GM12878 (cell line): ENCODE data around the gene BCAP29. TPM values are rescaled to one million over a fixed set of nuclear protein-coding genes. Genes with fewer than 3 reads are reported as not detected.
"Not testable (repeated sequence)": the region's sequence is repeated elsewhere in the genome, so short reads cannot be mapped to it uniquely, and the experiment has no call there.

ENCODE experiments used
- ATAC-seq: fragments of 200-7000 bp; cut with Tn5 transposase; 3 replicates; pipeline ENCODE4 v1.9.1; 2020; ENCODE audit warnings: mild to moderate bottlenecking, moderate library complexity
- BruUV-seq: library from RNA; stranded (reverse); fragments of 400-500 nt; replicated peaks from 2 replicates; lab custom pipeline; 2021; lab: Mats Ljungman, UMichigan
- CTCF ChIA-PET: fragments of 300-600 bp; sonication (Branson Sonifier 250); formaldehyde crosslinking; extraction: SDS; loops from one replicate; lab custom pipeline; 2021; ENCODE audit warnings: inconsistent platforms; lab: Yijun Ruan, JAX
- POLR2A ChIA-PET: fragments of 350-600 bp; formaldehyde crosslinking; extraction: SDS; loops from one replicate; lab custom pipeline; 2021; ENCODE audit warnings: inconsistent platforms; lab: Charles Lee
- RAD21 ChIA-PET: fragments of 300-600 bp; sonication (Branson Sonifier 250); formaldehyde crosslinking; loops from one replicate; lab custom pipeline; 2023; ENCODE audit warnings: antibody characterized with exemption; ENCODE audit not compliant: unreplicated experiment; lab: Charles Lee
- SMC1A ChIA-PET: fragments of 300-600 bp; sonication (Branson Sonifier 250); formaldehyde crosslinking; loops from one replicate; lab custom pipeline; 2023; ENCODE audit not compliant: unreplicated experiment, uncharacterized antibody; lab: Charles Lee
- DNase-seq: peaks from one replicate; pipeline ENCODE4 v3.0.0-alpha.2; 2011; ENCODE audit warnings: low read depth, low spot score
- FAIRE-seq: peaks from 3 replicates; lab custom pipeline; 2011; peaks lifted over from hg19 to GRCh38; lab: Jason Lieb, UNC
- H2AFZ ChIP-seq: 2 replicates; pipeline ENCODE4 v1.6.0; 2011; ENCODE audit warnings: low read depth, low read length, control low read depth; ENCODE audit not compliant: control insufficient read depth
- H3K27ac ChIP-seq: 2 replicates; pipeline ENCODE4 v1.5.1; 2011; ENCODE audit warnings: control low read depth; ENCODE audit not compliant: control insufficient read depth, insufficient read depth
- H3K27me3 ChIP-seq, 2 experiments: replicated peaks in 1 of 2; 2 replicates each; pipeline versions ENCODE4 v1.6.0 to v1.6.1; 2011; ENCODE audit warnings: low read length in 1 of 2; ENCODE audit not compliant: control insufficient read depth in 2 of 2, insufficient read depth in 2 of 2
- H3K36me3 ChIP-seq, 2 experiments: 2 replicates each; pipeline ENCODE4 v1.5.1; 2011; ENCODE audit warnings: low read length in 1 of 2; ENCODE audit not compliant: control insufficient read depth in 2 of 2, insufficient read depth in 2 of 2
- H3K4me1 ChIP-seq: 2 replicates; pipeline ENCODE4 v1.6.1; 2011; ENCODE audit warnings: mild to moderate bottlenecking, low read length, moderate library complexity, mixed read lengths; ENCODE audit not compliant: control insufficient read depth, insufficient read depth
- H3K4me2 ChIP-seq: 2 replicates; pipeline ENCODE4 v1.6.0; 2011; ENCODE audit warnings: control low read depth; ENCODE audit not compliant: control insufficient read depth, insufficient read depth
- H3K4me3 ChIP-seq: fragments of 200-600 bp; sonication (generic); 2 replicates; pipeline ENCODE4 v1.5.1; 2016
- H3K79me2 ChIP-seq: 2 replicates; pipeline ENCODE4 v1.6.0; 2011; ENCODE audit warnings: low read length; ENCODE audit not compliant: control insufficient read depth, insufficient read depth
- H3K9ac ChIP-seq: 2 replicates; pipeline ENCODE4 v1.8.0; 2011; ENCODE audit warnings: low read length, control low read depth, mixed read lengths; ENCODE audit not compliant: control insufficient read depth, insufficient read depth
- H3K9me3 ChIP-seq: replicated peaks from 3 replicates; pipeline ENCODE4 v1.5.1; 2011; ENCODE audit warnings: mild to moderate bottlenecking, low read length; ENCODE audit not compliant: control insufficient read depth, insufficient read depth
- H4K20me1 ChIP-seq: 2 replicates; pipeline ENCODE4 v1.6.0; 2011; ENCODE audit not compliant: control insufficient read depth, insufficient read depth
- CEBPB ChIP-seq, 2 experiments: fragments of 150-350 bp in 1 of 2; IDR thresholded peaks; 2 replicates each; pipeline ENCODE4 v1.6.1; 2012 to 2014; ENCODE audit warnings: low read depth in 2 of 2, low read length in 2 of 2, borderline replicate concordance in 1 of 2, inconsistent platforms in 1 of 2
- CHD2 ChIP-seq: IDR thresholded peaks from 2 replicates; pipeline ENCODE4 v1.6.1; 2011; ENCODE audit warnings: low read depth, low read length, improper control_type of control experiment, borderline replicate concordance
- ELK1 ChIP-seq: IDR thresholded peaks from 2 replicates; pipeline ENCODE4 v1.6.1; 2012; ENCODE audit warnings: low read depth, low read length, improper control_type of control experiment
- GATAD2B ChIP-seq: fragments of 450-650 bp; conservative IDR thresholded peaks from 2 replicates; pipeline ENCODE4 v1.6.1; 2017; ENCODE audit warnings: low read depth, mild to moderate bottlenecking, moderate library complexity
- KLF5 ChIP-seq: fragments of 450-650 bp; IDR thresholded peaks from 2 replicates; pipeline ENCODE4 v1.6.1; 2014; ENCODE audit warnings: mild to moderate bottlenecking; ENCODE audit not compliant: partially characterized antibody
- LARP7 ChIP-seq: fragments of 450-650 bp; IDR thresholded peaks from 2 replicates; pipeline ENCODE4 v1.6.1; 2017; ENCODE audit warnings: mild to moderate bottlenecking
- PML ChIP-seq: IDR thresholded peaks from 2 replicates; pipeline ENCODE4 v1.6.1; 2012; ENCODE audit warnings: low read length, inconsistent platforms
- POLR2A ChIP-seq: IDR thresholded peaks from 2 replicates; pipeline ENCODE4 v1.6.1; 2011; ENCODE audit warnings: low read depth, mild to moderate bottlenecking, low read length
- SRF ChIP-seq, 2 experiments: IDR thresholded peaks; 2 replicates each; pipeline ENCODE4 v1.6.1; 2011; ENCODE audit warnings: low read depth in 2 of 2, low read length in 2 of 2, mild to moderate bottlenecking in 1 of 2, moderate library complexity in 1 of 2
- STAT3 ChIP-seq: IDR thresholded peaks from 2 replicates; pipeline ENCODE4 v1.6.1; 2011; ENCODE audit warnings: low read depth, low read length, improper control_type of control experiment
- TCF12 ChIP-seq: IDR thresholded peaks from 2 replicates; pipeline ENCODE4 v1.6.1; 2011; ENCODE audit warnings: low read depth, mild to moderate bottlenecking, low read length
- TCF3 ChIP-seq: IDR thresholded peaks from 2 replicates; pipeline ENCODE4 v1.6.1; 2012; ENCODE audit warnings: low read depth, mild to moderate bottlenecking, low read length, borderline replicate concordance; ENCODE audit not compliant: insufficient read depth
- ZBTB4 ChIP-seq: fragments of 450-650 bp; formaldehyde crosslinking; IDR thresholded peaks from 2 replicates; pipeline ENCODE4 v1.4.0; 2022; ENCODE audit warnings: mild to moderate bottlenecking, moderate library complexity
- ZNF274 ChIP-seq: IDR thresholded peaks from one replicate; pipeline ENCODE4 v1.8.0; 2011; ENCODE audit not compliant: insufficient read length, insufficient read depth
- ZNF622 ChIP-seq: fragments of 450-650 bp; IDR thresholded peaks from 2 replicates; pipeline ENCODE4 v1.6.1; 2017; ENCODE audit warnings: mild to moderate bottlenecking, inconsistent platforms
- ZSCAN29 ChIP-seq: fragments of 450-650 bp; IDR thresholded peaks from 2 replicates; pipeline ENCODE4 v1.6.1; 2017; ENCODE audit warnings: mild to moderate bottlenecking, moderate library complexity
- WGBS: methylation state at CpG from one replicate; pipeline ENCODE4 v1.1.6; 2016; ENCODE audit warnings: low lambda C conversion rate; ENCODE audit not compliant: insufficient replicate concordance, insufficient coverage; ENCODE audit errors: missing lambda C conversion rate; 5-methylcytosine and 5-hydroxymethylcytosine counted together
- in situ Hi-C: fragments of 300-500 bp; cut with MboI; formaldehyde crosslinking; loops from 9 replicates; pipeline ENCODE4 v1.14.3; 2018; ENCODE audit warnings: mixed read lengths
- intact Hi-C: fragments of 100-400 bp; cut with micrococcal nuclease; formaldehyde crosslinking; loops from one replicate; pipeline ENCODE4 v1.14.2; 2022; ENCODE audit not compliant: unreplicated experiment
- polyA plus RNA-seq, 11 experiments: library from polyadenylated mRNA; depleted of rRNA in 4 of 11; unstranded in 6 of 11; stranded (reverse) in 5 of 11; fragments of >200 nt; fragmentation: Nextera tagmentation in 4 of 11; fragmentation: Illumina TruSeq in 1 of 11; extraction: Ambion mirVana in 4 of 11; extraction: Trizol in 1 of 11; gene quantifications; 1 replicate in 1 of 11; 2 replicates in 10 of 11; pipeline versions ENCODE4 v1.2.1 to v1.2.3, GENCODE V29; 2011 to 2016; ENCODE audit warnings: inconsistent platforms in 2 of 11, missing spikeins in 2 of 11, low read depth in 1 of 11
- total RNA-seq, 4 experiments: library from RNA; depleted of rRNA in 3 of 4; stranded (reverse); fragments of >200 nt in 3 of 4; fragmentation: Illumina TruSeq in 1 of 4; extraction: Trizol in 1 of 4; gene quantifications; 2 replicates each; pipeline versions ENCODE4 v1.2.1 to v1.2.3, GENCODE V29; 2013 to 2021

BCAP29 gene
- total and polyA plus RNA-seq, 10 of the 15 experiments (the other 5 are each of a cell fraction or from before 2014, with no cell fraction given) = 26.5 to 58.5 (median 34.8) TPM

- H3K4me3 ChIP-seq, FAIRE-seq, RAD21 ChIA-PET, H3K4me1 ChIP-seq, H3K9me3 ChIP-seq, BruUV-seq, intact Hi-C loops, ATAC-seq, DNase-seq, H4K20me1 ChIP-seq, SMC1A ChIA-PET, H3K27ac ChIP-seq, H3K79me2 ChIP-seq, in situ Hi-C loops, H3K27me3 ChIP-seq, H3K4me2 ChIP-seq, POLR2A ChIA-PET, H2AFZ ChIP-seq, H3K36me3 ChIP-seq, H3K9ac ChIP-seq: not testable (repeated sequence)
- 95% methylated on average over 4 of the region's 4 CpGs for WGBS
- CTCF ChIA-PET = interaction anchor here (0.6 kb wide), 1 partner anchor 357 kb away, joined by 3 read pairs; no protein-coding TSS in a partner anchor
Observed at GRCh38 chr7:107537228-107537627, 42.8 kb upstream of the BCAP29 start.

- WGBS = 90% methylated on average over 2 of the region's 2 CpGs
- DNase-seq (no peak), FAIRE-seq (no peak), ATAC-seq (no peak)
- Histone ChIP-seq H3K4me2 (no peak overlapping the region), H3K9me3 (no peaks in the 10 kb centered on the region; the same call in 2 of the 3 replicates), H3K9ac (no peak overlapping the region), H4K20me1 (no peaks in the 10 kb centered on the region), H3K4me3 (no peak overlapping the region), H3K4me1 (no peaks in the 10 kb centered on the region), H3K27ac (no peak overlapping the region), H2AFZ (no peak overlapping the region), H3K36me3 (peaks cover 0 to 5% of the 10 kb centered on the region in 2 experiments; a peak in 1 of 4 replicates), H3K79me2 (no peaks in the 10 kb centered on the region), H3K27me3 (no peaks in the 10 kb centered on the region)
- BruUV-seq = no TSS peak
- ChIA-PET CTCF (interaction anchor here (0.6 to 1.3 kb wide), 2 partner anchors 12 to 356 kb away, joined by 3 to 4 read pairs; no protein-coding TSS in a partner anchor), RAD21 (no interaction called here), POLR2A (no interaction called here), SMC1A (no interaction called here)
- intact Hi-C loops (no loop called here), in situ Hi-C loops (no loop called here)
- TF ChIP-seq KLF5 (no peak), ZBTB4 (CRISPR knock-in tag) (no peak), TCF3 (no peak), SRF (IDR thresholded peaks at IDR 0.05; ENCODE audit: low read depth in 2 of 2, low read length in 2 of 2) (no peak), PML (no peak), ELK1 (no peak), STAT3 (no peak), ZNF274 (no peak), ZSCAN29 (no peak), POLR2A (no peak), LARP7 (no peak), TCF12 (no peak), CHD2 (no peak), ZNF622 (no peak), CEBPB (IDR thresholded peaks at IDR 0.05; ENCODE audit: borderline replicate concordance in 1 of 2, low read depth in 2 of 2, low read length in 2 of 2) (no peak), GATAD2B (no peak)
Observed at GRCh38 chr7:107538001-107538400, 42.0 kb upstream of the BCAP29 start.
